Measurements from ENCODE around the gene SNORC.
A peak's percentile ranks its signal among the peaks of the same experiment; 100 is the strongest.
"Not testable (repeated sequence)": the region's sequence is repeated elsewhere in the genome, so short reads cannot be mapped to it uniquely, and the experiment has no call there.

The SNORC gene

DNA sequence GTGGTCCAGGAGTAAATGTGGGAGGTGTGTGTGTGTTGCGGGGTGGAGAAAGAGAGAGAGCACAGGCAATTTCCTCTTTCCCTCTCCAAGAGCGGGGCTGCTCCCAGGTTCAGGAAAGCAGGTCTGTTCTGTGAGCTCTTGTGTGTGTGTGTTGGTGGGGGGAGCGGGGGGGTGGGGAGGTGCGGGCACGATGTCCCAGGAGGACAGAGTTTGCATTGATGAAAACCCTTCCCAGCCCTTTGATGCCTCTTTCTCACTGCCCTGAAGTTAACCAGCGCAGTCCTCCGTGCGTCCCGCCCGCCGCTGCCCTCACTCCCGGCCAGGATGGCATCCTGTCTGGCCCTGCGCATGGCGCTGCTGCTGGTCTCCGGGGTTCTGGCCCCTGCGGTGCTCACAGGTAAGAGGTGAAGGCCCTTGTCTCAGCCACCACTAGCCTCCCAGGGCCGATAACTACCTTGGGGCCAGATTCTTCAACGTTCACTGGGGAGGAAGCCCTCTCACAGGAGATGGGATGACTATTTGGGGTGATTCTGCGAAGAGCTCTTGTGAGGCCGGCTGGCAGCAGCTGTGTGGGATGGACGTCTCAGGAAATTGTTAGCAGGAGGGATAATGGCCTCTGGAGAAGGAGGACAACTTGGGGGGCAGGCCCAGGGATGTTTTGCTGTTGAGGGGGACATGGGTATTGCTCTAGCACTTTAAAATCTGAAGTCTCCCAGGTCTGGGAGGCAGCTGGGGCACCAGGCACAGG lies at the start of gene SNORC:
SNORC (plus strand) TSS at position 247 of the 748 bp plus-strand sequence; CDS start at position 325, 78 bp downstream.
- no peak for DNase-seq (ENCODE audit: low read depth, low spot score)

DNA sequence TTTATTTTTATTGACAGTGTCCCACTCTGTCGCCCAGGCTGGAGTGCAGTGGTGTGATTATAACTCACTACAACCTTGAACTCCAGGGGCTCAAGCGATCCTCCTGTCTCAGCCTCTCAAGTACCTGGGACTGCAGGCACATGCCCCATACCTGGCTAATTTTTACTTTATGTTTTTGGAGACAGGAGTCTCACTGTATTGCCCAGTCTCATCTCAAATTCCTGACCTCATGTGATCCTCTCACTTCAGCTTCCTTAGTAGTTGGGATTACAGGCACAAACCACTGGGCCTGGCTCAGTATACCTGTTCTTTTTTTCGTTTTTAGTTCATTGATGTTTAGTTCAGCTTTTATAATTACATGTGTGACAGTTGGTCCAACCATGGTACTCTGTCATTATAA lies 40.1 kb upstream of the SNORC start:
- DNase-seq (ENCODE audit: low read depth, low spot score), result no peak

DNA sequence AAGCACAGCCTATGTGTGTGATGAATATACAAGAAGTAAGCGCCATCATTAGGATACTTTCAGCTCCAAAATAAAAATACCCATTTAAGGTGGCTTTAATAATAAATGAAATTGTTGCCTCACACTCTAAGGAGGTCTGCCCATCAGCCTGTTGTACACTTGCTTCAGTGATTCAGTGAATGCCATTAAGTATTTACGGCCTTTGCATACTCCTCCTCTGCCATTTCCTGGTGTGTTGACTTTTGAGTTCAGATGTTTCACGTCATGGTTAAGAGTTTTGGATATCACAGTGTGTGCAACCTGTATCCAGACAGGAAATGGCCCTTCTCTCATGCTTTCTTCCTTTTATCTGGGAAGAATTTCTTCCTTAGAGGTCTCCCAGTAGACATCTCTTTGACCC lies 38.6 kb upstream of the SNORC start:
- no peak for DNase-seq (ENCODE audit: low read depth, low spot score)

DNA sequence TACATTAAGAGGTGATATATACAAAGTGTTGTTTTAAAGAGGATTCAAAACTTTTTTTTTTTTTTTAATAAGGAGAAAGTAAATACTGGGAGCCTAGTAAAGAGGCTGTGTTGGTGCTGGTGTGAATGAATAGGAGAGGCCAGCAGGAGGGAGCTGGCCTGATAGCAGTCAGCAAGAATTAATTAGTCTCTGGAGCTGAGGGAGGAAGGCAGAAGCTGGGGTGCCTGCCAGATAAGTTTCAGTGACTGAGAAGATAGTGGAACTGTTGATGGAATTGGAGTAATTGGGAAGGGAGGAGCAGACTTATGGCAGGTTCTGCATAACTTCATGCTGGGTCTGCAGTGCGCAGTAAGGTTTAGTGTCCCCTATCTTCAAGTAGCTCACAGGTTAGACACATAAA lies 36.2 kb upstream of the SNORC start:
- DNase-seq (ENCODE audit: low read depth, low spot score), result peak; percentile 20

DNA sequence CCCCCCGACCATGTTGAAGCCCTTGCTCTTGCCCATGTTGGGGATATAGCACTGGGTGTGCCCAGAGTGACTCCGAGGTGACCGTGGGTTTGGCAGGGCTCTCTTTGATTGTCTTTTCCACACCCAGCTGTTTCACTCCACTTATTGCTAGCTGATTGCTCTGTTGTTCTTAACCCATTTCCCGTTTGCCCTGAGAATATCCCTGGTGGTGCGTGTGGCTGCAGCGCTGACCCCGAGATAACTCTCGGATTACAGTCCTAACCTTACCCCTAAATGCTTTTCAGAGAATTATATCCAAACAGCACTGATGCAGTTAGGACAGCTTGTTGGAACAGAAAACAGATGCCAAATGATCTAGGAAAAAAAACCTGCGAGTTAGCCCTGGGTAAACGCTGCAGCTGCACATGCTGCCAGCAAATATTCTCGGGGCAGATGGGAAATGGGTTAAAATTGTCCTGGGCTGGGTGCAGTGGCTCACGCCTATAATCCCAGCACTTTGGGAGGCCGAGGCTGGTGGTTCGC lies 34.3 kb upstream of the SNORC start:
- DNase-seq (ENCODE audit: low read depth, low spot score), result no peak

DNA sequence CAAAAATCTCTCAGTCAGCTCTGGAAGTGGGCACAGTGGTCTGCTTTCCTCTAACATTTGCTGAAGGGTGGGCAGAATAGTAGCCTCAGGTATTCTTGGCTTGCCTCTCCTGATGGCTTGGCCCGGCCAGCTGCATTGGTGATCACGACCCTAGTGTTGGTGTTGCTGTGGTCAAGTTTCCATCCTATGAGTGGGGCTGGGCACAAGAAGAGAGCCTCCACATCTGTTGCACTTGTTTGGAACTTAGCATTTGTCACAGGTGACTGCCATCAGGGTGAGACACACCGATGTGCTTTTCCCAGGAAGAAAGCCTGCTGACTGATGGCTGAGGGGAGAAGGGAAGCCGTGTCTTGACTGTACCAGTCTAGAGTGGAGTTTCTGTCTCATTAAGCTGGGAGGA lies 33.1 kb upstream of the SNORC start:
- DNase-seq (ENCODE audit: low read depth, low spot score), result no peak

DNA sequence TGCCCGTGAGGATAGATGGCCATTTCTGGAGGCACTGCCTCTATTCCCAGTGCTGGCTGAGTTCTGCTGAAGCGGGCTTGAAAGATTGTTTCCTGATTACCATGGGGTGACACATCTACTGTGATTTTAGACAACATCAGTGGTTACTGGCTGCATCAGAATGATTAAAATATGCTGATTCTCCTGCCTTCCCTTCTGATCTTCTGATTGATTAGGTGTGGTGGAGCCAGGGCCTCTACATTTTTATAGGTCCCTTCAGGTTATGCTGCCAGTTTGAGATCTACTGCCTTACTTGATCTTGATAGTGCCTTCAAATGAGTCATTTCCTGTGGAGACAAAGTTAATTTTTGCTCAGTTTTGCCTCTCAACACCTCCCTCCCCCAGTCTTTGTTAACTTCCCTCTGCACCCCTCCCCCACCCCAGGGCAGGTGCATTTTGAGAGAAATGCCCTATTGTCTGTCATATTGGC lies 31.6 kb upstream of the SNORC start:
- no peak for DNase-seq (ENCODE audit: low read depth, low spot score)

DNA sequence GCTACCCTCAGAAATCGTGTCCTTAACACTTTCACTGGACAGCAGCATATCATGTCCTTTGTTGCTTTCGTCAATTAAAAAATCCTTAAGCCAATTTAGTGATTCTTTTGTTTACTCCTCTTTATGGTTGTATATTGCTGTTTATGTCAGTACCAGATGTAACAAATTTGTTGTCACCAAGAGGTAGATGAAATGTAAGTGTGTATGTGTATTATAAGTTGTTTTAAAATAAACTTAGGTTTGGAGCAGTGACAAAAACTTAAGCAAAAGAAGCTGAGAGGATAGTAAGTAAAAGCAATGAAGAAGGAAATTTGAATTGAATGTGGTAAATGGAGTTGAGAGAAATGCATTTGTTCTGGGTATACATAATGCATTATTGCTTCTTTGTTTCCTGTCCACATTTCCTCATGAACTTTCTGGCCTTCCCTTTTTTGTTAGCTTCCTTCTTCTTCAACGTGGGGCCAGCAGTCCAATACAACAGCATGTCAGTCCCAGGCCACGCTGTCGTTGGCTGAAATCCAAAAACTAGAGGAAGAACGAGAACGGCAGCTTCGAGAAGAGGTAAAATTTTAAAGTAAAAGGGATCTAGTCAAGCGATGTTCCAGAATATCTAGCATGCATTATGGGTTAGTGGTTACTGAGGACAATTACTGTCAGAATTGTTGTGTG lies 30.5 kb upstream of the SNORC start:
- no peak for DNase-seq (ENCODE audit: low read depth, low spot score)

DNA sequence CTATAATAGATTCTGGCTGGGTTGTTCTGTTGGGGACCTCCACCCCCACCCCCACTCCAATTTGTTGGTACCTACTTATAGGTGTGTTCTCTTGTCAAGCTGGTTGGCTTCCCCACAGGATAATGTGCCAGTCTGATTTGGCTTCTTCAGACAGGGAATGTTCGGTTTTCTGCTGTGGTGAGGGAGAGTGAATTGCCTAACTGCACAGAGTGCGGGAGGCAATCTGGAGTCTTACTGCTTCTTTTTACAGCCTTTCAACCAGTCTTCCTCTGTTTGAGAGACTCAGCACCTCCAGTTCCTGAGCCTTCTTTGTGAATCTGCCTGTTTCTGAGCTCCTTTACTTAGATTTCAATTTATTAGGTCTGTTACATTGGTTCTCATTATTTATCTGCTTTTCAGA lies 27.4 kb upstream of the SNORC start:
- no peak for DNase-seq (ENCODE audit: low read depth, low spot score)

DNA sequence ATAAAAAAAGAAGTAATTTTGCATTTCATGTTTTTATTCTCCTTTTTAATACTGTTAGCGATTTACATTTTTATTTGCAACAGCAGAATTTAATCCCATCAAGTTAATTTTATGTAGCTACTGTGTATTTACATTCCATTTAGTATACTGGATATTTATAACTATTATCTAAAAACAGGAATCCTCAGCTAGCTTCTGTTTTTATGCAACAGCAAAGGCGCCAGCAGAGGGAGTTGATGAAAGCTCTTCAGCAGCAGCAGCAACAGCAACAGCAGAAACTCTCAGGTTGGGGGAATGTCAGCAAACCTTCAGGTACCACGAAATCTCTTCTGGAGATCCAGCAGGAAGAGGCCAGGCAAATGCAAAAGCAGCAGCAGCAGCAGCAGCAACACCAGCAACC lies 26.2 kb upstream of the SNORC start:
- DNase-seq (ENCODE audit: low read depth, low spot score), result no peak

DNA sequence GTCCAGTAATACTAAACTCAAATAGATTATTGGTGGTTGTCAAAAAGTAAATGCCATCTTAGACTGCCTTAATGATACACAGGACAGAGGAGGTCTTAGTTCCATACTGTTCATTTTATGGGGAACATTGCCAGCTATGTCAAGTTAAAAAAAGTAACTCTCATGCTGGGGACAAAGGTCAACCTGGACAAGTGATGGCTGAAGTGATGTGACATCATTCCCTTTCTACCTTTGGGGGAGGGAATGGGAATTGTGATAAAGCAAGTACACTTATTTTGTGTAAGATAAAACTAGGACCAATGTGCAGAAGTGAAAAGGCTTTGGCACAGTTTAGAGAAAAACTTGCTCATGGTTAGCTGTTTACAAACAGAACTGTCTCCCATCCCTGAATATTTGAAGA lies 24.0 kb upstream of the SNORC start:
- no peak for DNase-seq (ENCODE audit: low read depth, low spot score)

DNA sequence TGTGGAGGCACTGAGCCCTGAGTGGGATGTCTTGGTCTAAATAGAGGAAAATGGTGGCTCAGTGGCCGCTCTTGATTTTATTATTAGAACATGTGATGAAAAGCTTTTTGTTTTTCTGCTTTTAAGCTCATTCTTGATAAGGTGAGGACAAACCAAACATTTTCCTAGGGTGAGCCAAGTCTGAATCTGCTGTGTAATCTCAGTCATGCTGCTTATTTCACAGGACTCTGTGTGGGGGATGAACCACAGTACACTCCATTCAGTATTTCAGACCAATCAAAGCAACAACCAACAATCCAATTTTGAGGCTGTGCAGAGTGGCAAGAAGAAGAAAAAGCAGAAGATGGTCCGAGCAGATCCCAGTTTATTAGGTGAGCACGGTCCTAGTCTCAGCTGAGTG lies 20.0 kb upstream of the SNORC start:
- DNase-seq (ENCODE audit: low read depth, low spot score), result no peak

DNA sequence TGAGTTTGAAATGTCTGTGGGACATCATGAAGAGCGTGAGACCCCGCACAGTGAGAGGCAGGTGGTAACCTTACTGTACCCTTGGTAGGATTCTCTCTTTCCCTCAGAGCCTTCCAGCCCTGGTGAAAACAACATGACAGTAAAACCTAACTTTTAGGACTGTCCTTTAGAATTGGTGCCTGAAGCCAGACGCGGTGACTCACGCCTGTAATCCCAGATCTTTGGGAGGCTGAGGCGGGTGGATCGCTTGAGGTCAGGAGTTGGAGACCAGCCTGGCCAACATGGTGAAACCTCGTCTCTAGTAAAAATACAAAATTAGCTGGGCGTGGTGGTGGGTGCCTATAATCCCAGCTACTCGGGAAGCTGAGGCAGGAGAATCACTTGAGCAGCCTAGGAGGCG lies 18.0 kb upstream of the SNORC start:
- DNase-seq (ENCODE audit: low read depth, low spot score), result not testable (repeated sequence)

DNA sequence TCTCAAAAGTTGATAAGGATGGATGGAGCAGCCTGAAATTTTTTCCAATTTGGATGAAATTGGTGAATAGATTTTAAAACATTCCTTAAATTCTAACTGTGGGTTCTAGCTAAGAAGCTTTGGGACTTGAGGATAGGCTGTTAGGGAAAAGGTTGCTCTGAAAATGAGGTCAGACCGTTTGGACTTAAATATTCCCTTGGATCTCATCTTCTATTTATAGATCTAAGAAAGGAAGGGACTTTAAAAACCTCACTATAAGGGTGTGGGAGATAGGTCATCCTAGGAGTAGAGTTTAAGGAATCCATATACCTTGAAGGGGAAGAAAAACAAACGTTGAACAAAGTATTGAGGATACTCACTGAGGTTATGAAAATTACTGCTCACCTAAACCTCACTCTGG lies 17.4 kb upstream of the SNORC start:
- no peak for DNase-seq (ENCODE audit: low read depth, low spot score)

DNA sequence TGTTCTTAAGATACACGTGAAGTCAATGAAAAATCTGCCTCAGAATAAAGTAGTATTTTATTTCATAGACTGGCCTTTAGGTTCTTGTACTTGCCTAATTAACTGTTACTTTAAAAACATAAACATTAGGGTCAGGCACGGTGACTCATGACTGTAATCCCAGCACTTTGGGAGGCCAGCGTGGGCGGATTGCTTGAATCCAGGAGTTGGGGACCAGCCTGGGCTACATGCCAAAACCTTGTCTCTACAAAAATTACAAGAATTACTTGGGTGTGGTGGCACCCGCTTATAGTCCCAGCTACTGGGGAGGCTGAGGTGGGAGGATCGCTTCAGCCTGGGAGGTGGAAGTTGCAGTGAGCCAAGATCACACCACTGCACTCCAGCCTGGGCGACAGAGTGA lies 16.0 kb upstream of the SNORC start:
- peak; percentile 82 for DNase-seq (ENCODE audit: low read depth, low spot score)

DNA sequence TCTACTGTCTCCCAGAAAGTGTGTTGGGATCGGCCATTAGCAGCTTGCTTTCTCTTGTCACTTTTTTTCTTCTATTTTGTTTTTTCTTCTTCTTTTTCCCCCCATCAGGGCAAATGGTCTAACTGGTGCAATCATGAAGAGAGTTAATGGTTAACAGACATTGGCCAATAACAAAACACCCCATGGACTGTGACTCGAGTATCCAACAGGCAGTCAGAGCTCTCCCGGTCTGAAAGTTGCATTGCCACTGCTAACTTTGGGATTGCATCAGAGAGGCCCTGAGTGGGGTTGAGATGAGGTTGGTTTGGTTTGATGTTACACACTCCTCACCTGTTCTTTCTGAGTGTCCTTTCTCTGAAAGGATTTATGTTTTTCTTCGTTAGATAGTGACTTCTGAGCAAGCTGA lies 12.9 kb upstream of the SNORC start:
- DNase-seq (ENCODE audit: low read depth, low spot score), result no peak

DNA sequence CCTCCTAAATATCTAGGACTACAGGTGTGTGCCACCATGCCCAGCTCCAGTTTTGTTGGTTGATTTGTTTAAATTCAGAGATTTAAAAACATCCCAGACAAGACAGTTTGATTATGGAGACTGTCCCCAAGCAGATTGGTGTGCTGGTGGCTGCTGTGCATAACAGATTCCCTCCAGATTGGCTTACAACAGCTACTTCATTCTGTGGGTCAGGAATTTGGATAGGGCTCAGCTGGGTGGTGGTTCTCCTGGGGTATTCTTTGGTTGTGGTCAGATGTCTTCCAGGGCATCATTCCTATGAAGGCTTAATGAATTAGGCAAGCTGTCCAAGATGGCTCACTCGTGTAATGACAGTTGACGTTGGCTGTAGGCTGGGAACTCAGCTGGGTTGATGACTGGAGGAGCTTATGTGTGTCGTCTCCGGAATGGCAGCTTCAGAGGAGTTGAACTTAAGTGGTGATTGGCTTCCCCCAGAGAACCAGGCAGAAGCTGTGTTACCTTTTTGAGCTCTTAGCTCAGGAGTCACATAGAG lies 10.6 kb upstream of the SNORC start:
- DNase-seq (ENCODE audit: low read depth, low spot score), result no peak

DNA sequence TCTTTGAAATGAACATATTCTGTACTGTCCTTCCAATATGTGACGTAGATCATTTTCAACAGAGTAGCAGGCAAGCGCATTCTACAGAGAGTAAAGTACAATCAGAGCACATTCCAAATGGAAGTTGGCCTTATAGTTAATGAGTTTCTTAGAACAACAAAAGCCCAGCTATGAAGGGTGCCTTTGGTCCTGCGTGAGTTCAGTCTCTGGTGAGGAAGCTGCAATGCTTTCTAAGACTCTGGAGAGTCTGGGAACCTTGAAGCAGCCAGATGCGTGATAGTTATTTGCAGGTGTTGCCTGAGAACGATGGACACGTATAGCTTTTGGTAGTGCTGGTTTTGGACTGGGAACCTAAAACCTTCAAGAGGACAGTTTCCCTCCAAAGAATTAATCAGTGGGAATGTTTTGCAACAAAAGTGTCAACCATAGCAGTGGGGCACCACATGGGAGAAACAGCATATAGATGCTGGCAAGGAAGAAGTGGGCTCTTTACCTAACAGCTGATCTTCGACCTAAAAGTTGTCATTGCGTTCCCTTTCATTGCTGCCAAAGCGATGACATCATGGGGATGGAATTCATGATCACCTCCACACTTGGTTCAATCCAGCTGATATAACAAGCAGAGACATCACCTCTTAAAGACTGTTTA lies 9.3 kb upstream of the SNORC start:
- DNase-seq (ENCODE audit: low read depth, low spot score), result no peak

DNA sequence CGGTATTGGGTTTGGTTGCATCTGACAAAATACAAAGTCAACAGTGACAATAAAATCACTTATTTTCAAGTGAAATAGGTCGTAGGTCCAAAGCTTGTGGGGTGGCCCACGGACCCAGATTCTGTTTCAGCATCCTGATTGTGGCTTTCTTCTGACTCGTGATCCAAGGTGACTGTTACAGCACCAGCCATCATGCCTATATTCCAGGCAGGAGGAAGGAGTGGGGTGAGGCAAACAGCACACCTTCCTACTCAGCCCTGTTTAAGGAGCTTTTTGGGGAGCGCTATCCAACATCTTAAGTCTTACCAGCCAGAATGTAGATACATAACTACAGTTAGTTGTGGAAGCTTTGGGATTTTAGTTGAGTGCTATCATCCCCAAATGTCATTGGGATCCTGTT lies 8.7 kb upstream of the SNORC start:
- DNase-seq (ENCODE audit: low read depth, low spot score), result no peak

DNA sequence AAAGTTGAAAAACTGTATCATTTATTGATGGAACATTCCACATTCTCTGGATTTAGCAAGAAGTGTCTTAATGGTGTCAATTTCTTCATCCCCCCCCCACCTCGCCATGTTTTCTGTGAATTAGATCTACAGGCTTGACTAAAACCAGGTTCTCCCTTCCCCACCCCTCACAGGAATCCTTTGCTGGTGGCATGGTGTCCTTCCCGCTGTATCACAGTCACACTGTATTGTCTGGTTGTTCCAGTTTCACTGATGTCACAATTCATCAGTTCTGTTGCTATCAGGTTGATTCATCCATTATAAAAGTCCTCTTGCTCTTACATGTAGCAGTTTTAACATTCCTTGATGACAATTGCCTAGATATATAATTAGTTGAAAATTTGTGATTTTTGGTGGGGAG lies 6.1 kb upstream of the SNORC start:
- DNase-seq (ENCODE audit: low read depth, low spot score), result no peak

DNA sequence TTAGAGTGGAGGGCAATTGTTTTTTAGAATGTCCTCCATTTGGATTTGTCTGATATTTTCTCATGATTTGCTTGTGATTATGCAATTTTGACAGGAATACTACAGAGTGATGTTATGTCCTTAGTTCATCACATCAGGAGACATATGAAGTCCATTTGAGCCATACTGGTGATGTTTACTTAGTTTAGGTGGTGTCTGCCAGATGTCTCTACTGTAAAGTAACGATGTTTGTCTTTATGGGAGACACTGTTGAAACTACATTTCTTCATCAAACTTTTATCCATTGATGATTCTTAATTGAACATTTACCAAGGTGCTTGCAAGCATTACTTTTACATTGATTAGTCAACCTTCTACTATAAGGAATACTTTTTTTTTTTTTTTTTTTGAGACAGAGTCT lies 4.9 kb upstream of the SNORC start:
- DNase-seq (ENCODE audit: low read depth, low spot score), result no peak

DNA sequence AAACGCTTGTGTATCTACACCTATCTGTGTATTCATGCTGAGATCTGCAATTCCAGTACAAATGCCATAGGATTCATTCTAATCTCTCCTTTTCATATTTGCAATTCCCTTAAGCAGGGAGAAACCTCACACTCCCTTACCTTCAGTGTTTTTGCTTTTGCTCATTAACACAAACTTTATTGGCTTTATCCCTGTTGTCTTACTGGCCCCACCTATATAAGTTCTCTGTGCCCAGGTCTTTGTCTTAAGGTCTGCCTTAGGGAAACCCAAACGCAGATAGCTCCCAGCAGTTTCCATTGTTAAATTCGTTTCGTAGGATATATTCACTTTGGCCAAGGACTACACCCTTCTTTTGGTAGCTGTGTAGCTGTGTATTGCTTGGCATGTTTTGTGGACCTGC lies 4.0 kb upstream of the SNORC start:
- DNase-seq (ENCODE audit: low read depth, low spot score), result no peak
